NCI-H82 (cell line): Measurements from ENCODE around the gene MRPL23.

ENCODE experiments used
- DNase-seq: peaks from one replicate; lab custom pipeline; 2025; lab: John Stamatoyannopoulos, UW

MRPL23 gene

GRCh38 chr11:1946812-1947484 lies at the start of gene MRPL23:
MRPL23 (plus strand) TSS chr11:1947332; CDS start chr11:1947363, 31 bp downstream.
- DNase-seq = no peak

- no peak for DNase-seq
Measured at GRCh38 chr11:1899090-1899489, 48.0 kb upstream of the MRPL23 start.

- DNase-seq = no peak
Measured at GRCh38 chr11:1899686-1900085, 47.4 kb upstream of the MRPL23 start.

- DNase-seq = no peak
Measured at GRCh38 chr11:1906181-1906580, 41.0 kb upstream of the MRPL23 start.

GRCh38 chr11:1906611-1907423 lies 40.3 kb upstream of the MRPL23 start:
- no peak for DNase-seq

GRCh38 chr11:1908618-1909017 lies 38.5 kb upstream of the MRPL23 start:
- no peak for DNase-seq

- DNase-seq = no peak
Measured at GRCh38 chr11:1909524-1909923, 37.6 kb upstream of the MRPL23 start.

- DNase-seq = no peak
Measured at GRCh38 chr11:1912289-1912878, 34.7 kb upstream of the MRPL23 start.

- no peak for DNase-seq
Measured at GRCh38 chr11:1913271-1914060, 33.7 kb upstream of the MRPL23 start.

- no peak for DNase-seq
Measured at GRCh38 chr11:1915795-1916131, 31.4 kb upstream of the MRPL23 start.

GRCh38 chr11:1916132-1916985 lies 30.8 kb upstream of the MRPL23 start:
- DNase-seq = no peak

- DNase-seq = no peak
Measured at GRCh38 chr11:1916986-1917522, 30.1 kb upstream of the MRPL23 start.

- no peak for DNase-seq
Measured at GRCh38 chr11:1917523-1918435, 29.4 kb upstream of the MRPL23 start.

- no peak for DNase-seq
Measured at GRCh38 chr11:1918436-1919315, 28.5 kb upstream of the MRPL23 start.

GRCh38 chr11:1919391-1920127 lies 27.6 kb upstream of the MRPL23 start, which contains the start of gene TNNT3:
TNNT3 (plus strand) TSS chr11:1919703; CDS start chr11:1922875, 3,172 bp downstream.
- no peak for DNase-seq

- no peak for DNase-seq
Measured at GRCh38 chr11:1920128-1920908, 26.8 kb upstream of the MRPL23 start.

- DNase-seq = no peak
Measured at GRCh38 chr11:1920909-1921573, 26.1 kb upstream of the MRPL23 start.
